Trophoblast cell (in vitro differentiated cells and primary cell): ENCODE results near the gene TFF1.

Experiments used
- DNase-seq, 2 donors: peaks; one replicate each; pipeline ENCODE4 v3.0.0-alpha.2; 2016
- H2AFZ ChIP-seq: 2 replicates; pipeline ENCODE4 v1.6.1; 2013; ENCODE audit warnings: low read length, moderate library complexity, mild to moderate bottlenecking; ENCODE audit not compliant: insufficient read depth, poor library complexity
- H2AK5ac ChIP-seq: 2 replicates; pipeline ENCODE4 v1.6.1; 2013; ENCODE audit warnings: mild to moderate bottlenecking, low read length
- H2BK120ac ChIP-seq: 2 replicates; pipeline ENCODE4 v1.6.1; 2013; ENCODE audit warnings: low read length, mild to moderate bottlenecking, moderate library complexity; ENCODE audit not compliant: insufficient read depth, poor library complexity
- H2BK12ac ChIP-seq: 2 replicates; pipeline ENCODE4 v1.6.1; 2013; ENCODE audit warnings: mild to moderate bottlenecking, low read length, moderate library complexity
- H2BK5ac ChIP-seq: 2 replicates; pipeline ENCODE4 v1.6.1; 2013; ENCODE audit warnings: low read length, low read depth, moderate library complexity, mild to moderate bottlenecking; ENCODE audit not compliant: poor library complexity
- H3K14ac ChIP-seq: 2 replicates; pipeline ENCODE4 v1.6.1; 2013; ENCODE audit warnings: mild to moderate bottlenecking, low read length
- H3K18ac ChIP-seq: 2 replicates; pipeline ENCODE4 v1.6.1; 2013; ENCODE audit warnings: mild to moderate bottlenecking, low read length
- H3K23ac ChIP-seq: 2 replicates; pipeline ENCODE4 v1.6.1; 2013; ENCODE audit warnings: low read length
- H3K27ac ChIP-seq: 2 replicates; pipeline ENCODE4 v1.5.1; 2013; ENCODE audit warnings: low read depth, mild to moderate bottlenecking, inconsistent platforms, low read length, moderate library complexity
- H3K27me3 ChIP-seq: 2 replicates; pipeline ENCODE4 v1.6.1; 2013; ENCODE audit warnings: inconsistent platforms, mild to moderate bottlenecking, low read length, moderate library complexity; ENCODE audit not compliant: insufficient read depth
- H3K36me3 ChIP-seq, 2 experiments: 1 replicate in 1 of 2; 2 replicates in 1 of 2; pipeline ENCODE4 v1.6.1; 2013; ENCODE audit warnings: low read length in 2 of 2, mild to moderate bottlenecking in 2 of 2, moderate library complexity in 1 of 2; ENCODE audit not compliant: insufficient read depth in 2 of 2, control insufficient read depth in 1 of 2
- H3K4ac ChIP-seq: 2 replicates; pipeline ENCODE4 v1.6.1; 2013; ENCODE audit warnings: low read depth, mild to moderate bottlenecking, low read length, moderate library complexity
- H3K4me1 ChIP-seq, 2 experiments: 1 replicate in 1 of 2; 2 replicates in 1 of 2; pipeline ENCODE4 v1.6.1; 2013; ENCODE audit warnings: low read length in 2 of 2, mild to moderate bottlenecking in 2 of 2, moderate library complexity in 1 of 2; ENCODE audit not compliant: insufficient read depth in 2 of 2, control insufficient read depth in 1 of 2
- H3K4me2 ChIP-seq: 2 replicates; pipeline ENCODE4 v1.6.1; 2013; ENCODE audit warnings: inconsistent platforms, mild to moderate bottlenecking, low read length, moderate library complexity
- H3K4me3 ChIP-seq: 2 replicates; pipeline ENCODE4 v1.5.1; 2013; ENCODE audit warnings: mild to moderate bottlenecking, low read depth, low read length, inconsistent platforms
- H3K79me1 ChIP-seq: one replicate; pipeline ENCODE4 v1.6.1; 2013; ENCODE audit warnings: low read length
- H3K79me2 ChIP-seq: 2 replicates; pipeline ENCODE4 v1.6.1; 2013; ENCODE audit warnings: low read length, mild to moderate bottlenecking; ENCODE audit not compliant: control insufficient read depth, insufficient read depth, poor library complexity
- H3K9ac ChIP-seq: 2 replicates; pipeline ENCODE4 v1.6.1; 2013; ENCODE audit warnings: mild to moderate bottlenecking, low read length
- H3K9me3 ChIP-seq: 2 replicates; pipeline ENCODE4 v1.6.1; 2013; ENCODE audit warnings: low read depth, mild to moderate bottlenecking, control low read depth, inconsistent platforms, low read length; ENCODE audit not compliant: insufficient read depth
- H4K12ac ChIP-seq: 2 replicates; pipeline ENCODE4 v1.6.1; 2013; ENCODE audit warnings: low read depth, mild to moderate bottlenecking, low read length, moderate library complexity
- H4K8ac ChIP-seq: 2 replicates; pipeline ENCODE4 v1.6.1; 2013; ENCODE audit warnings: low read depth, mild to moderate bottlenecking, low read length, moderate library complexity
- H4K91ac ChIP-seq: one replicate; pipeline ENCODE4 v1.6.1; 2013; ENCODE audit warnings: low read depth, mild to moderate bottlenecking, low read length, moderate library complexity
- WGBS: extraction: QIAGEN DNeasy Blood & Tissue Kit; methylation state at CpG from one replicate; pipeline ENCODE4 v1.1.7; 2013; ENCODE audit warnings: missing lambda C conversion rate; ENCODE audit not compliant: insufficient read length, insufficient coverage; ENCODE audit errors: extremely low coverage; 5-methylcytosine and 5-hydroxymethylcytosine counted together

The TFF1 gene

GRCh38 chr21:42314616-42315295, 51.6 kb downstream of the TFF1 start:
- no CpG with 5 or more reads among the region's 6 CpGs for WGBS
- no peaks in the 10 kb centered on the region for H3K4me1 ChIP-seq

GRCh38 chr21:42313501-42313969, 52.8 kb downstream of the TFF1 start:
- no peak overlapping the region for H2AFZ ChIP-seq
- no peak overlapping the region for H2AK5ac ChIP-seq
- H4K12ac ChIP-seq = no peak overlapping the region
- no peak overlapping the region for H2BK120ac ChIP-seq
- H3K36me3 ChIP-seq = no peaks in the 10 kb centered on the region
- peaks cover 2% of the 10 kb centered on the region for H3K9me3 ChIP-seq
- H3K4me1 ChIP-seq = no peaks in the 10 kb centered on the region
- no peaks in the 10 kb centered on the region for H3K79me2 ChIP-seq
- WGBS = no CpG with 5 or more reads among the region's 13 CpGs
- no peak overlapping the region for H3K23ac ChIP-seq
- H4K8ac ChIP-seq = no peak overlapping the region
- H2BK12ac ChIP-seq = no peak overlapping the region
- H3K18ac ChIP-seq = no peak overlapping the region
- no peak overlapping the region for H3K27ac ChIP-seq
- H4K91ac ChIP-seq = no peak overlapping the region
- no peak overlapping the region for H3K14ac ChIP-seq
- no peak overlapping the region for H3K4me2 ChIP-seq
- DNase-seq = no peak
- no peak overlapping the region for H2BK5ac ChIP-seq
- H3K4me3 ChIP-seq = no peak overlapping the region
- no peaks in the 10 kb centered on the region for H3K27me3 ChIP-seq
- no peak overlapping the region for H3K9ac ChIP-seq
- no peaks in the 10 kb centered on the region for H3K79me1 ChIP-seq
- no peak overlapping the region for H3K4ac ChIP-seq

More at GRCh38 chr21:42314616-42315295, 51.6 kb downstream of the TFF1 start:
- Histone ChIP-seq H2AK5ac (no peak overlapping the region), H3K27me3 (no peaks in the 10 kb centered on the region), H3K4me3 (no peak overlapping the region), H3K79me1 (no peaks in the 10 kb centered on the region), H4K91ac (no peak overlapping the region), H2BK120ac (no peak overlapping the region), H3K4me2 (no peak overlapping the region), H2AFZ (no peak overlapping the region), H3K36me3 (no peaks in the 10 kb centered on the region), H3K79me2 (no peaks in the 10 kb centered on the region), H3K23ac (no peak overlapping the region), H2BK5ac (no peak overlapping the region), H3K14ac (no peak overlapping the region), H2BK12ac (no peak overlapping the region), H3K27ac (no peak overlapping the region), H3K9ac (no peak overlapping the region), H3K9me3 (peaks cover 2% of the 10 kb centered on the region), H3K4ac (no peak overlapping the region), H3K18ac (no peak overlapping the region), H4K12ac (no peak overlapping the region), H4K8ac (no peak overlapping the region)
- no peak for DNase-seq

- Histone ChIP-seq H3K9ac (no peak overlapping the region), H3K4me2 (no peak overlapping the region), H3K23ac (no peak overlapping the region), H3K36me3 (no peaks in the 10 kb centered on the region), H3K4ac (no peak overlapping the region), H4K12ac (no peak overlapping the region), H2BK12ac (no peak overlapping the region), H3K9me3 (peaks cover 2% of the 10 kb centered on the region), H3K79me1 (no peaks in the 10 kb centered on the region), H2AK5ac (no peak overlapping the region), H3K18ac (no peak overlapping the region), H2BK5ac (no peak overlapping the region), H2BK120ac (no peak overlapping the region), H3K79me2 (no peaks in the 10 kb centered on the region), H3K27ac (no peak overlapping the region), H3K14ac (no peak overlapping the region), H4K8ac (no peak overlapping the region), H3K4me1 (no peaks in the 10 kb centered on the region), H3K4me3 (no peak overlapping the region), H4K91ac (no peak overlapping the region), H3K27me3 (no peaks in the 10 kb centered on the region), H2AFZ (no peak overlapping the region)
- no CpG with 5 or more reads among the region's 16 CpGs for WGBS
- no peak for DNase-seq
Measured at GRCh38 chr21:42312626-42313104, 53.7 kb downstream of the TFF1 start.
